ENCODE data around the gene UFL1. TPM values are rescaled to one million over a fixed set of nuclear protein-coding genes. Genes with fewer than 3 reads are reported as not detected.

Gene UFL1
- total RNA-seq, 3 donors from 2014 or later (not counting 1 experiment from before 2014, with no cell fraction given), result 18.4 to 20.7 (median 19.0) TPM

DNA sequence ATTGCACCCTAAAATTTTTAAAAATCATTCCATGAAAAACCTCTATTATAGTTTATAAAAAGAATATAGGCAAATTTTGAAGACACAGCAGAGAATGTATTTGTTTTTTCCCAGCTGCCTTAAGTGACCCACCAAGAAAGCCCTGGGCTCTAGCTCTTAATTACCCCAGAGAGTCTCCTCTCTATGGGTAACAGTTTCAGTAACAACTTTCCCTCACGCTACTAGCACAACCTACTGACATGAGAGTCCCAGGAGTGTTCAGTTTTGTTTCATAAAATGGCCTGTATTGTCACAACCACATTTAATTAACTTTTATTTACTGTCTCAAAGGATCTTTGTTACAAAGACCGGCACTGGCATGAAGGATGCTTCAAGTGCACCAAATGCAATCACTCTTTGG, 82.8 kb downstream of the UFL1 start:
- TF ChIP-seq, protein P1, sequence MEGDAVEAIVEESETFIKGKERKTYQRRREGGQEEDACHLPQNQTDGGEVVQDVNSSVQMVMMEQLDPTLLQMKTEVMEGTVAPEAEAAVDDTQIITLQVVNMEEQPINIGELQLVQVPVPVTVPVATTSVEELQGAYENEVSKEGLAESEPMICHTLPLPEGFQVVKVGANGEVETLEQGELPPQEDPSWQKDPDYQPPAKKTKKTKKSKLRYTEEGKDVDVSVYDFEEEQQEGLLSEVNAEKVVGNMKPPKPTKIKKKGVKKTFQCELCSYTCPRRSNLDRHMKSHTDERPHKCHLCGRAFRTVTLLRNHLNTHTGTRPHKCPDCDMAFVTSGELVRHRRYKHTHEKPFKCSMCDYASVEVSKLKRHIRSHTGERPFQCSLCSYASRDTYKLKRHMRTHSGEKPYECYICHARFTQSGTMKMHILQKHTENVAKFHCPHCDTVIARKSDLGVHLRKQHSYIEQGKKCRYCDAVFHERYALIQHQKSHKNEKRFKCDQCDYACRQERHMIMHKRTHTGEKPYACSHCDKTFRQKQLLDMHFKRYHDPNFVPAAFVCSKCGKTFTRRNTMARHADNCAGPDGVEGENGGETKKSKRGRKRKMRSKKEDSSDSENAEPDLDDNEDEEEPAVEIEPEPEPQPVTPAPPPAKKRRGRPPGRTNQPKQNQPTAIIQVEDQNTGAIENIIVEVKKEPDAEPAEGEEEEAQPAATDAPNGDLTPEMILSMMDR (IDR thresholded peaks at IDR 0.05), result no peak
- H3K27ac ChIP-seq (ENCODE audit: low read length), result no peak overlapping the region
- no peak overlapping the region for H3K4me3 ChIP-seq (ENCODE audit: low read length)
- Mint-ChIP-seq H3K9me3 (peaks cover 0 to 4% of the 10 kb centered on the region in 2 donors), H3K4me1 (no peaks in the 10 kb centered on the region), H3K27me3 (ENCODE audit: low read depth in 2 of 2) (peaks cover 3 to 5% of the 10 kb centered on the region in 2 donors), H3K36me3 (no peaks in the 10 kb centered on the region), H3K4me3 (no peak overlapping the region), H3K27ac (no peak overlapping the region)
- H3K4me1 ChIP-seq (ENCODE audit: control insufficient read depth, insufficient read depth, low read length), result no peaks in the 10 kb centered on the region
- 92% methylated on average over 2 of the region's 2 CpGs for WGBS (ENCODE audit: insufficient coverage)
- no peaks in the 10 kb centered on the region for H3K36me3 ChIP-seq (ENCODE audit: control insufficient read depth, insufficient read depth, low read length)
- H3K27me3 ChIP-seq (ENCODE audit: control insufficient read depth, insufficient read depth, low read length), result no peaks in the 10 kb centered on the region
- no peak for DNase-seq
- ATAC-seq, result no peak
- intact Hi-C loops (cut with micrococcal nuclease), result no loop called here
- no peaks in the 10 kb centered on the region for H3K9me3 ChIP-seq (ENCODE audit: control insufficient read depth, insufficient read depth, low read length)

Other genes with a start within 250 kb of the UFL1 start
- not detected for gene FHL5, start 41.3 kb downstream of the UFL1 start, total RNA-seq

Measured in natural killer cell (primary cell).